Calu3 (cell line): ENCODE measurements around the gene USP48. TPM values are rescaled to one million over a fixed set of nuclear protein-coding genes. Genes with fewer than 3 reads are reported as not detected.
"Not testable (repeated sequence)": the region's sequence is repeated elsewhere in the genome, so short reads cannot be mapped to it uniquely, and the experiment has no call there.

Experiments used
- BruUV-seq: library from RNA; stranded (reverse); fragments of 400-500 nt; replicated peaks from 2 replicates; lab custom pipeline; 2021; lab: Mats Ljungman, UMichigan
- CTCF ChIA-PET: fragments of 300-600 bp; sonication (Branson Sonifier 250); formaldehyde crosslinking; loops from one replicate; lab custom pipeline; 2022; ENCODE audit warnings: antibody characterized with exemption; lab: Charles Lee
- DNase-seq: peaks from one replicate; pipeline ENCODE4 v3.0.0; 2022
- H3K27ac Mint-ChIP-seq: one replicate; pipeline ENCODE4 v1.8.0; 2022; ENCODE audit warnings: mixed read lengths; ENCODE audit not compliant: unreplicated experiment
- H3K27me3 Mint-ChIP-seq: one replicate; pipeline ENCODE4 v1.8.0; 2022; ENCODE audit warnings: mixed read lengths; ENCODE audit not compliant: unreplicated experiment
- H3K36me3 Mint-ChIP-seq: one replicate; pipeline ENCODE4 v1.8.0; 2022; ENCODE audit warnings: mild to moderate bottlenecking, moderate library complexity, mixed read lengths; ENCODE audit not compliant: insufficient read depth, unreplicated experiment
- H3K4me1 Mint-ChIP-seq: one replicate; pipeline ENCODE4 v1.8.0; 2022; ENCODE audit warnings: mild to moderate bottlenecking, low read depth, mixed read lengths; ENCODE audit not compliant: unreplicated experiment
- H3K4me3 Mint-ChIP-seq: one replicate; pipeline ENCODE4 v1.8.0; 2022; ENCODE audit warnings: mild to moderate bottlenecking, low read depth, moderate library complexity, mixed read lengths; ENCODE audit not compliant: unreplicated experiment
- H3K9me3 Mint-ChIP-seq: one replicate; pipeline ENCODE4 v1.8.0; 2022; ENCODE audit warnings: low read depth, mixed read lengths; ENCODE audit not compliant: unreplicated experiment
- CTCF ChIP-seq: fragments of 200-600 bp; IDR thresholded peaks from one replicate; pipeline ENCODE4 v1.8.0; 2022; ENCODE audit warnings: antibody characterized with exemption; ENCODE audit not compliant: unreplicated experiment
- intact Hi-C: fragments of 100-400 bp; cut with micrococcal nuclease; formaldehyde crosslinking; loops from one replicate; pipeline ENCODE4 v1.10.0; 2022; ENCODE audit not compliant: unreplicated experiment
- total RNA-seq: library from RNA; stranded (reverse); gene quantifications from 2 replicates; pipeline ENCODE4 v1.2.3, GENCODE V29; 2022

The USP48 gene
- total RNA-seq, 1 experiment from 2014 or later = 56.6 TPM

GRCh38 chr1:21680381-21680780, 102.6 kb downstream of the USP48 start:
- no peak for TF ChIP-seq CTCF
- DNase-seq = no peak
- Mint-ChIP-seq H3K27ac (no peak overlapping the region), H3K36me3 (peaks cover 5% of the 10 kb centered on the region), H3K4me3 (no peak overlapping the region), H3K27me3 (no peaks in the 10 kb centered on the region), H3K4me1 (no peaks in the 10 kb centered on the region), H3K9me3 (no peaks in the 10 kb centered on the region)
- BruUV-seq = no TSS peak
- CTCF ChIA-PET = no interaction called here
- intact Hi-C loops = no loop called here

GRCh38 chr1:21677168-21677567, 105.8 kb downstream of the USP48 start:
- Mint-ChIP-seq H3K9me3 (no peaks in the 10 kb centered on the region), H3K27me3 (no peaks in the 10 kb centered on the region), H3K27ac (no peak overlapping the region), H3K4me1 (no peaks in the 10 kb centered on the region), H3K36me3 (peaks cover 9% of the 10 kb centered on the region), H3K4me3 (no peak overlapping the region)
- no peak for DNase-seq
- BruUV-seq = no TSS peak
- TF ChIP-seq CTCF = no peak
- CTCF ChIA-PET = interaction anchor here (0.6 kb wide), 1 partner anchor 538 kb away, joined by 3 read pairs; no protein-coding TSS in a partner anchor
- intact Hi-C loops = no loop called here

GRCh38 chr1:21674957-21675356, 108.0 kb downstream of the USP48 start:
- H3K27ac Mint-ChIP-seq = no peak overlapping the region
- intact Hi-C loops = no loop called here
- DNase-seq = no peak
- CTCF ChIA-PET = no interaction called here
- no peak for TF ChIP-seq CTCF
- H3K36me3 Mint-ChIP-seq = peaks cover 18% of the 10 kb centered on the region
- H3K4me3 Mint-ChIP-seq = no peak overlapping the region
- no peaks in the 10 kb centered on the region for H3K9me3 Mint-ChIP-seq
- H3K4me1 Mint-ChIP-seq = no peaks in the 10 kb centered on the region
- no TSS peak for BruUV-seq
- no peaks in the 10 kb centered on the region for H3K27me3 Mint-ChIP-seq

- H3K9me3 Mint-ChIP-seq, H3K27ac Mint-ChIP-seq, H3K4me1 Mint-ChIP-seq, CTCF ChIA-PET, BruUV-seq, DNase-seq, H3K27me3 Mint-ChIP-seq, H3K4me3 Mint-ChIP-seq, intact Hi-C loops: not testable (repeated sequence)
- peaks cover 25% of the 10 kb centered on the region for H3K36me3 Mint-ChIP-seq
Measured at GRCh38 chr1:21673853-21674252, 109.1 kb downstream of the USP48 start.

- H3K4me3 Mint-ChIP-seq = no peak overlapping the region
- H3K36me3 Mint-ChIP-seq = peaks cover 25% of the 10 kb centered on the region
- intact Hi-C loops = no loop called here
- CTCF ChIA-PET = no interaction called here
- no peak for TF ChIP-seq CTCF
- no peaks in the 10 kb centered on the region for H3K9me3 Mint-ChIP-seq
- no peak for DNase-seq
- no peaks in the 10 kb centered on the region for H3K4me1 Mint-ChIP-seq
- H3K27ac Mint-ChIP-seq = no peak overlapping the region
- no TSS peak for BruUV-seq
- H3K27me3 Mint-ChIP-seq = no peaks in the 10 kb centered on the region
Measured at GRCh38 chr1:21673277-21673780, 109.6 kb downstream of the USP48 start.
